ENCODE results near the gene RFX3.
"Not testable (repeated sequence)": the region's sequence is repeated elsewhere in the genome, so short reads cannot be mapped to it uniquely, and the experiment has no call there.

The RFX3 gene

DNA sequence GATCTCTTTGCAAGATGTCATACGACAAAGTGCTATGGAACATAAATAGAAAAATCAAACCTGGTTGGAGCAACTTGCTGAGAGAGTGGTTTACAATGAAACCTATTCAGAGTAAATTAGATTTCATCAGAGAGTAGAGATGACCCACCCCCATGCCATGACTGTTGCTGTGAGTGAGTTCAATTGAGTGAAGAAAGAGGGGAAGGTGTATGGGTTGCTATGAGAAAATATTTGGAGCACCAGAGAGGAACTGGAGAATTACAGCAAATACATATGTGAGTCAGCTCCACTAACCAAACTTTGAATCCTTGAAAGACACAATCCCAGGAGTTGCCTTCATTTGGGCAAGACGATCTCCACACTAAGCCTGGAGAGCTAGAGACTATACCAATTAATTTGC lies 217.2 kb downstream of the RFX3 start:
- no peak overlapping the region for H3K27ac ChIP-seq (ENCODE audit: low read length)
- no peaks in the 10 kb centered on the region for H3K4me1 ChIP-seq (ENCODE audit: insufficient read depth, low read length)
- no peak overlapping the region for H3K9ac ChIP-seq (ENCODE audit: low read depth, low read length)
- ATAC-seq (ENCODE audit: insufficient read depth, low read depth) (no peak), DNase-seq (no peak)
- H4K20me1 ChIP-seq (ENCODE audit: insufficient read depth, low read length): no peaks in the 10 kb centered on the region
- no peaks in the 10 kb centered on the region for H3K79me2 ChIP-seq (ENCODE audit: insufficient read depth, low read length)
- no peak overlapping the region for H3K4me3 ChIP-seq (ENCODE audit: low read depth in 1 of 2, low read length in 2 of 2)
- no peak overlapping the region for H3K4me2 ChIP-seq (ENCODE audit: insufficient read depth, low read length)
- H3K27me3 ChIP-seq (ENCODE audit: insufficient read depth, low read length, poor library complexity): no peaks in the 10 kb centered on the region
- H2AFZ ChIP-seq (ENCODE audit: low read depth, low read length): no peak overlapping the region
- H3K36me3 ChIP-seq (ENCODE audit: insufficient read depth, low read length): no peaks in the 10 kb centered on the region
- TF ChIP-seq EZH2 (IDR thresholded peaks at IDR 0.05; ENCODE audit: borderline replicate concordance, low read depth, low read length, severe bottlenecking) (no peak), CTCF (IDR thresholded peaks at IDR 0.05; ENCODE audit: borderline replicate concordance, extremely low read depth, low read length, poor library complexity, severe bottlenecking) (no peak)
- H3K9me3 ChIP-seq (ENCODE audit: insufficient read depth, low read length, severe bottlenecking): no peaks in the 10 kb centered on the region

DNA sequence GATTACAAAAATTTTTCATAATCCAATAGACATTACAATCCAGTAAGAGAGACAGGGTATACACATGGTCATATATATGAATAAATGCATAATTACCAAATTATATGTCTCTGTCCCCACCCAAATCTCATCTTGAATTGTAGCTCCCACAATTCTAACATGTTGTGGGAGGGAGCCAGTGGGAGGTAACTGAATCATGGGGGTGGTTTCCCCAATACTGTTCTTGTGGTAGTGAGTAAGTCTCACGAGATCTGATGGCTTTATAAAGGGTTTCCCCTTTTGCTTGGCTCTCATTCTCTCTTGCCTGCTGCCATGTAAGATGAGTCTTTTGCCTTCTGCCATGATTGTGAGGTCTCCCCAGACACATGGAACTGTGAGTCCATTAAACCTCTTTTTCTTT lies 221.4 kb downstream of the RFX3 start:
- H3K4me1 ChIP-seq (ENCODE audit: insufficient read depth, low read length); H3K36me3 ChIP-seq (ENCODE audit: insufficient read depth, low read length); H3K27me3 ChIP-seq (ENCODE audit: insufficient read depth, low read length, poor library complexity); H2AFZ ChIP-seq (ENCODE audit: low read depth, low read length); H3K27ac ChIP-seq (ENCODE audit: low read length); H3K9ac ChIP-seq (ENCODE audit: low read depth, low read length); H3K9me3 ChIP-seq (ENCODE audit: insufficient read depth, low read length, severe bottlenecking); H3K4me2 ChIP-seq (ENCODE audit: insufficient read depth, low read length); ATAC-seq (ENCODE audit: insufficient read depth, low read depth); H4K20me1 ChIP-seq (ENCODE audit: insufficient read depth, low read length); H3K79me2 ChIP-seq (ENCODE audit: insufficient read depth, low read length); H3K4me3 ChIP-seq (ENCODE audit: low read depth in 1 of 2, low read length in 2 of 2); DNase-seq: not testable (repeated sequence)

DNA sequence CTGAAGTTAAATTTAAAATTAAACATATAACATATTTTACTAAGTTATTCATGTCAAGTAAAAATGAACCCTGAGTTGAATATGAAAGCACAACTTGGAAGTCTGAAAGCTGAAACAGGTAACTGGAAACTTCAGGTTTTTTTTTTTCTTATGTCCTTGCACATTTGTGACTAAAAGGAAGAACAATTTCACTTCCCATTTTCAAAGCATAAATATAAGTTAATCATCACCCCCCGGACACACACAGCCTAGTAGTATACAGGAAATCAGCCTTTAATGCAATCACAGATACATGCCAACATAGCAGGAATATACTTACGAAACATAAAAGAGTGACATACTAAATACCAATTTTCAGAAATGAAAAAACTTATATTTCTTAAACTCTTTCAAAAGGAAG lies 225.9 kb downstream of the RFX3 start:
- no peak for DNase-seq
- no peak for ATAC-seq (ENCODE audit: insufficient read depth, low read depth)
- TF ChIP-seq EZH2 (IDR thresholded peaks at IDR 0.05; ENCODE audit: borderline replicate concordance, low read depth, low read length, severe bottlenecking) (no peak), CTCF (IDR thresholded peaks at IDR 0.05; ENCODE audit: borderline replicate concordance, extremely low read depth, low read length, poor library complexity, severe bottlenecking) (no peak)
- Histone ChIP-seq H3K27ac (ENCODE audit: low read length) (no peak overlapping the region), H3K4me3 (ENCODE audit: low read depth in 1 of 2, low read length in 2 of 2) (no peak overlapping the region), H3K27me3 (ENCODE audit: insufficient read depth, low read length, poor library complexity) (no peaks in the 10 kb centered on the region), H3K79me2 (ENCODE audit: insufficient read depth, low read length) (no peaks in the 10 kb centered on the region), H2AFZ (ENCODE audit: low read depth, low read length) (no peak overlapping the region), H3K9ac (ENCODE audit: low read depth, low read length) (no peak overlapping the region), H3K4me1 (ENCODE audit: insufficient read depth, low read length) (no peaks in the 10 kb centered on the region), H3K9me3 (ENCODE audit: insufficient read depth, low read length, severe bottlenecking) (no peaks in the 10 kb centered on the region), H4K20me1 (ENCODE audit: insufficient read depth, low read length) (no peaks in the 10 kb centered on the region), H3K4me2 (ENCODE audit: insufficient read depth, low read length) (no peak overlapping the region), H3K36me3 (ENCODE audit: insufficient read depth, low read length) (no peaks in the 10 kb centered on the region)

- TF ChIP-seq EZH2 (IDR thresholded peaks at IDR 0.05; ENCODE audit: borderline replicate concordance, low read depth, low read length, severe bottlenecking) (no peak), CTCF (IDR thresholded peaks at IDR 0.05; ENCODE audit: borderline replicate concordance, extremely low read depth, low read length, poor library complexity, severe bottlenecking) (no peak)
- DNase-seq (no peak), ATAC-seq (ENCODE audit: insufficient read depth, low read depth) (no peak)
- Histone ChIP-seq H3K4me3 (ENCODE audit: low read depth in 1 of 2, low read length in 2 of 2) (no peak overlapping the region), H3K9ac (ENCODE audit: low read depth, low read length) (no peak overlapping the region), H3K9me3 (ENCODE audit: insufficient read depth, low read length, severe bottlenecking) (no peaks in the 10 kb centered on the region), H3K4me2 (ENCODE audit: insufficient read depth, low read length) (no peak overlapping the region), H3K27me3 (ENCODE audit: insufficient read depth, low read length, poor library complexity) (no peaks in the 10 kb centered on the region), H3K36me3 (ENCODE audit: insufficient read depth, low read length) (peaks cover 3% of the 10 kb centered on the region; the same call in 1 of the 2 replicates), H2AFZ (ENCODE audit: low read depth, low read length) (no peak overlapping the region), H4K20me1 (ENCODE audit: insufficient read depth, low read length) (no peaks in the 10 kb centered on the region), H3K27ac (ENCODE audit: low read length) (no peak overlapping the region), H3K4me1 (ENCODE audit: insufficient read depth, low read length) (no peaks in the 10 kb centered on the region), H3K79me2 (ENCODE audit: insufficient read depth, low read length) (no peaks in the 10 kb centered on the region)
Measured at GRCh38 chr9:3296536-3296935, 229.3 kb downstream of the RFX3 start.
